Natural killer cell treated with Interleukin-12 subunit alpha and Interleukin-12 subunit beta and Interleukin-15 and Interleukin-18, amount 100 ng/mL, for 72 hours (primary cell): ENCODE data around the gene PCDHGC3. TPM values are rescaled to one million over a fixed set of nuclear protein-coding genes. Genes with fewer than 3 reads are reported as not detected.

Source experiments
- ATAC-seq, 2 donors: fragments of 150-1000 bp; cut with Tn5 transposase in 1 of 2; sonication (Bioruptor Pico), chemical (Tn5 transposase) in 1 of 2; 2 replicates each; pipeline ENCODE4 v1.10.0; 2021
- DNase-seq: peaks from one replicate; pipeline ENCODE4 v3.0.0; 2022; ENCODE audit warnings: low spot score
- H3K27ac Mint-ChIP-seq, 2 donors: 1 replicate in 1 of 2; 2 replicates in 1 of 2; pipeline ENCODE4 v1.8.0; 2022; ENCODE audit warnings: mixed read lengths in 2 of 2, mild to moderate bottlenecking in 1 of 2, moderate library complexity in 1 of 2
- H3K27me3 Mint-ChIP-seq, 2 donors: 1 replicate in 1 of 2; 2 replicates in 1 of 2; pipeline ENCODE4 v1.8.0; 2022; ENCODE audit warnings: mixed read lengths in 2 of 2
- H3K36me3 Mint-ChIP-seq: one replicate; pipeline ENCODE4 v1.8.0; 2022; ENCODE audit warnings: mixed read lengths
- H3K4me1 Mint-ChIP-seq, 2 donors: 1 replicate in 1 of 2; 2 replicates in 1 of 2; pipeline ENCODE4 v1.8.0; 2022; ENCODE audit warnings: low read depth in 2 of 2, mixed read lengths in 2 of 2, mild to moderate bottlenecking in 1 of 2
- H3K4me3 Mint-ChIP-seq: one replicate; pipeline ENCODE4 v1.8.0; 2022; ENCODE audit warnings: mixed read lengths
- H3K9me3 Mint-ChIP-seq: 2 replicates; pipeline ENCODE4 v1.8.0; 2022; ENCODE audit warnings: mixed read lengths
- total RNA-seq, 2 donors: library from RNA; stranded (reverse); gene quantifications; one replicate each; pipeline ENCODE4 v1.2.3, GENCODE V29; 2022

The PCDHGC3 gene
- total RNA-seq, 2 donors from 2014 or later = 0.33 to 1.8 TPM

DNA sequence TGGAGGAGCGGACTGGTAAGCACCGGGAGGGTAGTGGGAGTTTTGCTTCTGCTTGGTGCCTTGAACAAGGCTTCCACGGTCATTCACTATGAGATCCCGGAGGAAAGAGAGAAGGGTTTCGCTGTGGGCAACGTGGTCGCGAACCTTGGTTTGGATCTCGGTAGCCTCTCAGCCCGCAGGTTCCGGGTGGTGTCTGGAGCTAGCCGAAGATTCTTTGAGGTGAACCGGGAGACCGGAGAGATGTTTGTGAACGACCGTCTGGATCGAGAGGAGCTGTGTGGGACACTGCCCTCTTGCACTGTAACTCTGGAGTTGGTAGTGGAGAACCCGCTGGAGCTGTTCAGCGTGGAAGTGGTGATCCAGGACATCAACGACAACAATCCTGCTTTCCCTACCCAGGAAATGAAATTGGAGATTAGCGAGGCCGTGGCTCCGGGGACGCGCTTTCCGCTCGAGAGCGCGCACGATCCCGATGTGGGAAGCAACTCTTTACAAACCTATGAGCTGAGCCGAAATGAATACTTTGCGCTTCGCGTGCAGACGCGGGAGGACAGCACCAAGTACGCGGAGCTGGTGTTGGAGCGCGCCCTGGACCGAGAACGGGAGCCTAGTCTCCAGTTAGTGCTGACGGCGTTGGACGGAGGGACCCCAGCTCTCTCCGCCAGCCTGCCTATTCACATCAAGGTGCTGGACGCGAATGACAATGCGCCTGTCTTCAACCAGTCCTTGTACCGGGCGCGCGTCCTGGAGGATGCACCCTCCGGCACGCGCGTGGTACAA, 556 bp downstream of the PCDHGC3 start:
- DNase-seq (no peak), ATAC-seq (peak; percentile 22 to 48)
- Mint-ChIP-seq H3K9me3 (no peaks in the 10 kb centered on the region), H3K36me3 (no peaks in the 10 kb centered on the region), H3K4me3 (peak overlapping the region; percentile 82), H3K27me3 (peaks cover 47 to 59% of the 10 kb centered on the region in 2 donors), H3K4me1 (peaks cover 15 to 25% of the 10 kb centered on the region in 2 donors), H3K27ac (peak overlapping the region in 1 of 2 donors; percentile 48)

GRCh38 chr5:141477044-141477575, 1.3 kb downstream of the PCDHGC3 start:
- DNase-seq (no peak), ATAC-seq (no peak)
- no peaks in the 10 kb centered on the region for H3K36me3 Mint-ChIP-seq
- H3K9me3 Mint-ChIP-seq = no peaks in the 10 kb centered on the region
- no peak overlapping the region for H3K27ac Mint-ChIP-seq
- peaks cover 47 to 61% of the 10 kb centered on the region in 2 donors for H3K27me3 Mint-ChIP-seq
- H3K4me3 Mint-ChIP-seq = peak overlapping the region; percentile 24
- peaks cover 15 to 25% of the 10 kb centered on the region in 2 donors for H3K4me1 Mint-ChIP-seq

DNA sequence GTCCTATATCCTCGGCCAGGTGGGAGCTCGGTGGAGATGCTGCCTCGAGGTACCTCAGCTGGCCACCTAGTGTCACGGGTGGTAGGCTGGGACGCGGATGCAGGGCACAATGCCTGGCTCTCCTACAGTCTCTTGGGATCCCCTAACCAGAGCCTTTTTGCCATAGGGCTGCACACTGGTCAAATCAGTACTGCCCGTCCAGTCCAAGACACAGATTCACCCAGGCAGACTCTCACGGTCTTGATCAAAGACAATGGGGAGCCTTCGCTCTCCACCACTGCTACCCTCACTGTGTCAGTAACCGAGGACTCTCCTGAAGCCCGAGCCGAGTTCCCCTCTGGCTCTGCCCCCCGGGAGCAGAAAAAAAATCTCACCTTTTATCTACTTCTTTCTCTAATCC, 2.0 kb downstream of the PCDHGC3 start:
- H3K27me3 Mint-ChIP-seq = peaks cover 52 to 68% of the 10 kb centered on the region in 2 donors
- peak overlapping the region; percentile 24 for H3K4me3 Mint-ChIP-seq
- no peak overlapping the region for H3K27ac Mint-ChIP-seq
- H3K9me3 Mint-ChIP-seq = no peaks in the 10 kb centered on the region
- no peaks in the 10 kb centered on the region for H3K36me3 Mint-ChIP-seq
- H3K4me1 Mint-ChIP-seq = peaks cover 15 to 25% of the 10 kb centered on the region in 2 donors
- DNase-seq (no peak), ATAC-seq (no peak)

- no peak overlapping the region for H3K27ac Mint-ChIP-seq
- peaks cover 15 to 29% of the 10 kb centered on the region in 2 donors for H3K4me1 Mint-ChIP-seq
- no peaks in the 10 kb centered on the region for H3K9me3 Mint-ChIP-seq
- DNase-seq (no peak), ATAC-seq (peak in 1 of 2 donors; percentile 60)
- H3K36me3 Mint-ChIP-seq = no peaks in the 10 kb centered on the region
- H3K4me3 Mint-ChIP-seq = no peak overlapping the region
- peaks cover 54 to 72% of the 10 kb centered on the region in 2 donors for H3K27me3 Mint-ChIP-seq
Measured at GRCh38 chr5:141478321-141478945, 2.7 kb downstream of the PCDHGC3 start.

DNA sequence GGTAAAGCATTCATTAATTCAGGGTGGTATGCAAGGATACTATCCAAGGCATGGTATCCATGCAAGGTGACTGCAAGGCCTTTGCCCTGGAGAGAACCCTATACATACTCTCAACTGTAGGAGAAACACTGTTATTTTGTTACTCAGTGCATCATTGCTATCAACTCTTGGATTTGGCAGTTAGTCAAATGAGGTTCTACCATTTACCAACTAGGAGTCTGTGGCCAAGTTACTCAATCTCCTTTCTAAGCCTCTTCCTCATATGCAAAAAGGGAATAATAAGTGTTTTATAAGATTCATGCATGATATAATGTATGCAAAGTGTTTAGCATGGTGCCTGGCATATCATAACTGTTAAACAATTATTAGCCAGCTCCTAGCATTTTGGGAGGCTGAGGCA, 4.0 kb downstream of the PCDHGC3 start:
- Mint-ChIP-seq H3K4me3 (no peak overlapping the region), H3K36me3 (no peaks in the 10 kb centered on the region), H3K4me1 (peaks cover 15 to 32% of the 10 kb centered on the region in 2 donors), H3K27ac (no peak overlapping the region), H3K9me3 (no peaks in the 10 kb centered on the region), H3K27me3 (peaks cover 61 to 72% of the 10 kb centered on the region in 2 donors)
- ATAC-seq (no peak), DNase-seq (no peak)

- Mint-ChIP-seq H3K9me3 (no peaks in the 10 kb centered on the region), H3K36me3 (no peaks in the 10 kb centered on the region), H3K4me3 (no peak overlapping the region), H3K27ac (no peak overlapping the region), H3K4me1 (peaks cover 0 to 10% of the 10 kb centered on the region in 2 donors), H3K27me3 (peaks cover 51 to 57% of the 10 kb centered on the region in 2 donors)
- no peak for ATAC-seq
- DNase-seq = no peak
Measured at GRCh38 chr5:141483902-141484301, 8.1 kb downstream of the PCDHGC3 start.

- peaks cover 51 to 57% of the 10 kb centered on the region in 2 donors for H3K27me3 Mint-ChIP-seq
- H3K4me3 Mint-ChIP-seq = no peak overlapping the region
- DNase-seq (no peak), ATAC-seq (no peak)
- peaks cover 0 to 10% of the 10 kb centered on the region in 2 donors for H3K4me1 Mint-ChIP-seq
- no peaks in the 10 kb centered on the region for H3K36me3 Mint-ChIP-seq
- H3K27ac Mint-ChIP-seq = no peak overlapping the region
- no peaks in the 10 kb centered on the region for H3K9me3 Mint-ChIP-seq
Measured at GRCh38 chr5:141484310-141484640, 8.5 kb downstream of the PCDHGC3 start.

- peak in 1 of 2 donors; percentile 20 for ATAC-seq
- H3K27me3 Mint-ChIP-seq = peaks cover 46 to 52% of the 10 kb centered on the region in 2 donors
- no peaks in the 10 kb centered on the region for H3K36me3 Mint-ChIP-seq
- no peak for DNase-seq
- no peak within 1 kb of the TSS for H3K27ac Mint-ChIP-seq
- H3K4me3 Mint-ChIP-seq = no peak within 1 kb of the TSS
- H3K4me1 Mint-ChIP-seq = peaks cover 0 to 10% of the 10 kb centered on the region in 2 donors
- no peaks in the 10 kb centered on the region for H3K9me3 Mint-ChIP-seq
Measured at GRCh38 chr5:141484641-141485311, 9.0 kb downstream of the PCDHGC3 start, which contains the start of gene PCDHGC4. Gene PCDHGC4, plus strand, starts transcription at chr5:141485030. Its CDS starts 144 bp downstream, at chr5:141485174.

DNA sequence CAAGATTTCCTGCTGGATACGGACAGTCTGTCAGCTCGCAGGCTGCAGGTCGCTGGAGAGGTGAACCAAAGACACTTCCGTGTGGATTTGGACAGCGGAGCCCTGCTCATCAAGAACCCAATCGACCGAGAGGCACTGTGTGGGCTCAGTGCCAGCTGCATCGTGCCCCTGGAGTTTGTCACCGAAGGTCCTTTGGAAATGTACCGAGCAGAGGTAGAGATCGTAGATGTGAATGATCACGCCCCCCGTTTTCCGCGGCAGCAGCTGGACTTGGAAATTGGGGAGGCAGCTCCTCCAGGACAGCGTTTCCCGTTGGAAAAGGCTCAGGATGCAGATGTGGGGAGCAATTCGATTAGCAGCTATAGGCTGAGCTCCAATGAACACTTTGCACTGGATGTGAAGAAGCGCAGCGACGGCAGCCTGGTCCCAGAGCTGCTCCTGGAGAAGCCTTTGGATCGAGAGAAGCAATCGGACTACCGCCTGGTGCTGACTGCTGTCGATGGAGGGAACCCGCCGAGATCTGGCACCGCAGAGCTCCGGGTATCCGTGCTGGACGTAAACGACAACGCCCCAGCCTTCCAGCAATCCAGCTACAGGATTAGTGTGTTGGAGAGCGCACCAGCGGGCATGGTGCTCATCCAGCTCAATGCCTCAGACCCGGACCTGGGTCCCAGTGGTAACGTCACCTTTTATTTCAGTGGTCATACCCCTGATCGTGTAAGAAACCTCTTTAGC, 9.7 kb downstream of the PCDHGC3 start:
- ATAC-seq = no peak
- DNase-seq = no peak
- H3K27ac Mint-ChIP-seq = no peak overlapping the region
- peaks cover 0 to 10% of the 10 kb centered on the region in 2 donors for H3K4me1 Mint-ChIP-seq
- H3K36me3 Mint-ChIP-seq = no peaks in the 10 kb centered on the region
- no peaks in the 10 kb centered on the region for H3K9me3 Mint-ChIP-seq
- H3K27me3 Mint-ChIP-seq = peaks cover 49 to 51% of the 10 kb centered on the region in 2 donors
- no peak overlapping the region for H3K4me3 Mint-ChIP-seq

- Mint-ChIP-seq H3K9me3 (no peaks in the 10 kb centered on the region), H3K4me1 (peaks cover 4 to 10% of the 10 kb centered on the region in 2 donors), H3K27me3 (peaks cover 53 to 55% of the 10 kb centered on the region in 2 donors), H3K27ac (no peak overlapping the region), H3K4me3 (no peak overlapping the region), H3K36me3 (no peaks in the 10 kb centered on the region)
- ATAC-seq (no peak), DNase-seq (no peak)
Measured at GRCh38 chr5:141486091-141486490, 10.3 kb downstream of the PCDHGC3 start.

- DNase-seq (no peak), ATAC-seq (no peak)
- Mint-ChIP-seq H3K36me3 (no peaks in the 10 kb centered on the region), H3K9me3 (no peaks in the 10 kb centered on the region), H3K27ac (no peak overlapping the region), H3K27me3 (peaks cover 55 to 57% of the 10 kb centered on the region in 2 donors), H3K4me1 (peaks cover 4 to 12% of the 10 kb centered on the region in 2 donors), H3K4me3 (no peak overlapping the region)
Measured at GRCh38 chr5:141487131-141487530, 11.4 kb downstream of the PCDHGC3 start.

DNA sequence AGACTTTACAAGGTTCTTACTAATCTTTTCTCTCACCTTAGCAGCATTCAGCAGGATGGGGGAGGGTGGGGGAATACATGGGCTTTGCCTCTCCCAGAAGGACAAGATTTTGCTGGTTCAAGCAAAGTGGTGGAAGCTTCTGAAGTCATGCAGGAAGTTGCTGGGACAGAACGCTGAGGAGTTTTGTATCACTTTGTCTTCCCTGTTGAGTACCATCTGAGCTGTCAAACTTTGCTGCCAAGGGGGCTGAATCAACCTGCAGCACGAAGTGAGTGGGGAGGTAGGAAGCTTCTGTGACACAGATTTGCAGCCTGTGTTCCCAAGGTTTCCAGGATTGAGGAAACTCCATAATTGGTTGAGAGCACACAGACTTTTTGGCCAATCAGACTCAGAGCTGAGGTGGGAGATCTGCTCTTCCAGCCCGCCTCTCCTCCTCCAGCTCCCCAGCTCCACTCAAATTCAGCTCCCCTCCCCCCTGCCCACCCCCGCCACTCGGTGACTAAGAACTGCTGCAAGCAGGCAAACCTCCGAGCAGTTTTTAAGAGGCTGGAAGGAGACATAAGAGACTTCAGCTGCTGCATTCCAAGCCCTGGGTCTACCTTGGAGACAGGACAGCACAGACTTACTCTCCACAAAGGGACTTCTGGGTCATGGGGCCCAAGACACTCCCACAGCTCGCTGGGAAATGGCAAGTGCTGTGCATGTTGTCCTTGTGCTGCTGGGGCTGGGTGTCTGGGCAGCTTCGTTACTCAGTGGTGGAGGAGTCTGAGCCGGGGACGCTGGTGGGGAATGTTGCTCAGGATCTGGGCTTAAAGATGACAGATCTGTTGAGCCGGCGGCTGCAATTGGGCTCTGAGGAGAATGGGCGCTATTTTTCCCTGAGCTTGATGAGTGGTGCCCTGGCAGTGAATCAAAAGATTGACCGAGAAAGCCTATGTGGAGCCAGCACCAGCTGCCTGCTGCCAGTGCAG, 13.1 kb downstream of the PCDHGC3 start, which contains the start of gene PCDHGC5:
TSS of gene PCDHGC5 (plus strand) at position 491 of the 971 bp plus-strand sequence. CDS start at position 651, 160 bp downstream.
- no peak for ATAC-seq
- H3K27me3 Mint-ChIP-seq = peaks cover 45 to 48% of the 10 kb centered on the region in 2 donors
- H3K36me3 Mint-ChIP-seq = no peaks in the 10 kb centered on the region
- DNase-seq = no peak
- H3K27ac Mint-ChIP-seq = no peak within 1 kb of the TSS
- no peak within 1 kb of the TSS for H3K4me3 Mint-ChIP-seq
- H3K4me1 Mint-ChIP-seq = peaks cover 4 to 9% of the 10 kb centered on the region in 2 donors
- H3K9me3 Mint-ChIP-seq = no peaks in the 10 kb centered on the region
